Mammary microvascular endothelial cell (primary cell): ENCODE measurements around the gene TMEM140. TPM values are rescaled to one million over a fixed set of nuclear protein-coding genes. Genes with fewer than 3 reads are reported as not detected.

ENCODE experiments used
- total RNA-seq: library from RNA; depleted of rRNA; stranded (reverse); fragments of >200 nt; gene quantifications from 2 replicates; pipeline ENCODE4 v1.2.3, GENCODE V29; 2015

TMEM140 gene
- total RNA-seq, result 23.1 and 28.3 TPM in 2 replicates

DNA sequence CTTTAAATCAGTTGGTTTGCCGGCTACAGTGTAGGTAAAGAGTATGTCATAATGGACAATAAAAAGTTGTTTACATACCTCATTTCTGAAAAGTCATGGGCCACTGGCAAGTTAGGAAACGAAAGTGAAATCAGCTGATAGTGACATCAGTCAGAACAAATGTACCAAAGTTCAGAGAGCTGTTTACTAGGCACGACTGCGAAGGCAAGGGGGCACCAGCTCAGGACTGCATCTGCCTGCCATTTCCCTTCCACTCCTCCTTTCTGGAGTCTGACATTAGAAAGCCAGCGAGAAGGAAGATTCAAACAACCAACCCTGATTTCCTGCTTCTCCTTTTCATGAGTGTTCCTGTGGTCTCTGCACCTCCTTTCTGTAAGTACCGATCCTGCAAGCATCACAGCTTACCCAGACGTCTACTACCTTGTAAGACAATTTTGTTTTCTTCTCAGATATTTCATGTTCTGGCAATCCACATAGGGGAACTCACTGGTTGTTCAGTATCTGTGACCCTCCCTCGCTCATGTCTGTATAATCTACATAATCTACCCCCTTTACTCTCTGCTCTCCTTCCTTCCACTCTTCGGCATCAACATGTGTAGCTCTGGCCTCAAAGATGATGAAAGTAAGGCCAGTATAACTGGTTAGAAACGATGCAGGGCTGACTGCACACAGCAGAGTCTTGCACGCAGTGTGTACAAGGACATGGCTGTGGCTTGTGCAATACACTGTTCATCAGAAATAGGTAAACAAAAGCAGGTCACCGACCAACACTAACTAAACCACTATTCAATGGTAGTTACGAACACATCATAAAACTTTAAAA lies at the start of gene TMEM140:
TMEM140 (plus strand) TSS at position 174 of the 823 bp plus-strand sequence. CDS start 16,370 bp downstream, outside the sequence.

DNA sequence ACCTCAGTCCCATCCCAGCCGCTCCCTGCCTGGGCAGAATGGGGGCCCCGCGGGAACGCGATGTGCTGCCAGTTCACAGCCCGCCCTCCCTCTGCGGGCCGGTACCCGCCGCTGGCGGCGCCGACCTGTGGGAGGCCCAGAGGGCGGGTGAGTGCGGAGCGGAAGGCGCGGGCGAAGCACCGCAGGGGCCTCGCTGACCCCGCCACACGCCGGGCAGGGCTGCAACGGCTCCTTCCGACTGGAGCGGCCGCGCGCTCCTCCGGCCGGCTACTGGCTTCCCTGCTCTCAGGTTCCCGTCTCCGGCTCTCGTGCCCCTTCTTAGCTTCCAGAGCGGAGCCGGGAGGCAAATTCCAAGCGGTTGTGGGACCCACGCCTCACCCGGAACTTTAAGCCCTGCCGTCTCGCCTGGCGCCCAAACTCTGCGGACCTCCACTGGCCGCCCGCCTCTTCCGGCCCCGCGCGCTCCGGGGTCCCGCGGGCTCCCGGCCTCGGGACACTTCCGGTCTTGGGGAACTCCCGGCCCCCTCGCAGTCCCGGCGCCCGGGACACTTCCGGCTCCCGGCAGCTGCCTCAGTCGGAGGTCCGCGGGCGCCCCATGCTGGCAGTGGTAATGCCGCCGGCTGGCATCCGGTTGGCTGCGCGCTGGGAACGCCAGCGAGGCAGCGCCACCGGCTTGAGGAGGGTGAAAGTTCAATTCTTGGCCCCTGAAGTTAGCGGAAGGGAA lies 22.6 kb downstream of the TMEM140 start, which contains the start of gene CYREN:
CYREN (minus strand) TSS at position 434 of the 724 bp plus-strand sequence. CDS start 1,785 bp downstream, outside the sequence.

DNA sequence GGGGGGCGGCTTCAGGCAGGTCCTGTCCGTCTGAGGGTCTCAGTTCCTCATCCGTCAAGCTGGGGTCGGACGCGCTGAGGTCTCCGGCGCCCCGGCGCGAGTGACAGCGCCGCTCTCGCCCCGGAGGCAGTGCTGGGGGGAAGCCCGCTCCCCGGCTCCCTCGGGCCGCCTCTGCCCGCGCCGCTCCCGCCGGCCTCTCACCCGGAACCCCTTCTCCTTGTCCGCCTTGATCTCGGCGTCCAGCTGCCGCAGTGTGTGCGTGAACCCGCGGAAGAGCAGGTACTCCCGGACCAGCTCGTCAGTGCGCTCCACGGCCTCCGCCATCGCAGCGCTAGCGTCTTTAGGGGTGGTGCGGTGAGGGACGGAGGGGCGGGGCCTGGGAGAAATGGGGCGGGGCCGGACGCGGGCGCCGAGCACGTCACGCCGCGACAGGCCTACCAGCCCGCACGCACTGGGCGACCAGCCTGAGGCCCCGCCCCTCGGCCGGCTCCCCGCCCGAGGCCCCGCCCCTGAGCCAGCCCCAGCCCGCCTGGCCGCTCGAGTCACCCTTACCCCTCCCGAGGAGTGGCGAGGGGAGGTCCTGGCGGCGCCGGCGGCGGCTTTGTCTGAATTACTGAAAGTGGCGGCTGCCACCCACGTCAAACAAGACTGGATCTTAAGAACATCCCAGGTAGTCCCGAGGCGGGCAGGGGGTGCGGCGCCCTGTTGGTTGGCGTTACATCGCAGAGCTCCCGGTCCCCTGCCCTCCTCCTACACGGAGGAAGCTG lies 63.5 kb downstream of the TMEM140 start, which contains the start of gene WDR91:
WDR91 (minus strand) TSS at position 348 of the 767 bp plus-strand sequence; CDS start at position 324, 24 bp downstream.

Other genes with a start within 250 kb of the TMEM140 start
- gene AGBL3, start 161.6 kb upstream of the TMEM140 start, total RNA-seq, result 2.1 and 2.8 TPM in 2 replicates
- gene CYREN, start 22.6 kb downstream of the TMEM140 start, total RNA-seq, result 12.8 and 20.7 TPM in 2 replicates
- 2.3 and 3.1 TPM in 2 replicates for gene WDR91, start 63.5 kb downstream of the TMEM140 start, total RNA-seq
- gene STRA8, start 85.8 kb downstream of the TMEM140 start, total RNA-seq, result not detected in 2 replicates